ENCODE measurements around the gene RNF217. TPM values are rescaled to one million over a fixed set of nuclear protein-coding genes. Genes with fewer than 3 reads are reported as not detected.

The RNF217 gene
- total and polyA plus RNA-seq, 2 of the 8 experiments (the other 6 are each of a cell fraction or from before 2014, with no cell fraction given): 2.0 to 8.9 TPM

DNA sequence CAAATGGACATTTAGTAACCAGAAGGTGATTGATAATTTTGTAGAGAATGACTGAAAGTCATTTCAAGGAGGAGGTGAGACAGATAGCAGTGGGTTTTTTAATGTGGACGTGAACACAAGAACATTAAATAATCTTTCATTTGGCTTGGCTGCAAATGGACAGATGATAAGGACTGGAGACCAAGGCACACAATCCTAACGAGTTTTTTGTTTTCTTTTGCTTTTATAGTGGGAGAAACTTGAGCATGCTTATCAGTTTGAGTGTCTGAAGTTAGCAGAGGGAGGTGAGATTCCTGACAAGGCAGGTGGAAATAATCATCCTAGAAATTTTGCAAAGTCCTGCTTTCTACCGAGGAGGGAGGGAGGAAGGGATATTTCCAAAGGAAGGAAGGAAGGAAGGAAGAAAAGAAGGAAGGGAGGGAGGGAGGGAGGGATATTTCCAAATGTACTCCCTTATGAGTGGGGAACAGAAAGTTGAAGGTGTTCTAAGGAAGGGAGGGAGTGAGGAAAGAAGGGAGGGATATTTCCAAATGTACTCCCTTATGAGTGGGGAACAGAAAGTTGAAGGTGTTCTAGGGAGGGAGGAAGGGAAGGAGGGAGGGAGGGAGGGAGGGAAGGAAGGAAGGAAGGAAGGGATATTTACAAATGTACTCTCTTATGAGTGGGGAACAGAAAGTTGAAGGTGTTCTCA is 63.1 kb downstream of the RNF217 start (continued):
- TF ChIP-seq CBX5 (IDR thresholded peaks at IDR 0.05; ENCODE audit: low read depth, low read length): no peak
- no peak for TF ChIP-seq TEAD4 (IDR thresholded peaks at IDR 0.05; ENCODE audit: low read depth, low read length)
- TF ChIP-seq, protein P1, sequence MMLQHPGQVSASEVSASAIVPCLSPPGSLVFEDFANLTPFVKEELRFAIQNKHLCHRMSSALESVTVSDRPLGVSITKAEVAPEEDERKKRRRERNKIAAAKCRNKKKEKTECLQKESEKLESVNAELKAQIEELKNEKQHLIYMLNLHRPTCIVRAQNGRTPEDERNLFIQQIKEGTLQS (IDR thresholded peaks at IDR 0.05; ENCODE audit: insufficient read depth, low read depth, low read length): no peak

Data from H1 (cell line).